Liver (tissue), 9 donors: ENCODE data around the gene PDZRN4. TPM values are rescaled to one million over a fixed set of nuclear protein-coding genes. Genes with fewer than 3 reads are reported as not detected.

Experiments used
- DNase-seq: peaks from one replicate; pipeline ENCODE4 v3.0.0-alpha.2; 2017; ENCODE audit warnings: low spot score
- H3K27ac ChIP-seq, 2 donors: one replicate each; pipeline ENCODE4 v1.7.0; 2013; ENCODE audit warnings: inconsistent platforms in 2 of 2, low read length in 2 of 2, control low read depth in 1 of 2, low read depth in 1 of 2, mild to moderate bottlenecking in 1 of 2
- H3K27me3 ChIP-seq, 4 donors: one replicate each; pipeline versions ENCODE4 v1.6.1 to v1.7.0; 2013; ENCODE audit warnings: low read length in 3 of 4, inconsistent platforms in 1 of 4, mild to moderate bottlenecking in 1 of 4, moderate library complexity in 1 of 4; ENCODE audit not compliant: control insufficient read depth in 4 of 4, insufficient read depth in 4 of 4
- H3K36me3 ChIP-seq, 4 donors: one replicate each; pipeline versions ENCODE4 v1.6.1 to v1.7.0; 2013; ENCODE audit warnings: low read length in 3 of 4, mild to moderate bottlenecking in 3 of 4, low read depth in 1 of 4, moderate library complexity in 1 of 4; ENCODE audit not compliant: control insufficient read depth in 4 of 4, insufficient read depth in 3 of 4
- H3K4me1 ChIP-seq, 4 donors: one replicate each; pipeline versions ENCODE4 v1.6.1 to v1.7.0; 2013; ENCODE audit warnings: low read length in 3 of 4, mild to moderate bottlenecking in 3 of 4, moderate library complexity in 1 of 4; ENCODE audit not compliant: control insufficient read depth in 4 of 4, insufficient read depth in 4 of 4
- H3K4me3 ChIP-seq, 3 donors: one replicate each; pipeline versions ENCODE4 v1.6.1 to v1.7.0; 2013; ENCODE audit warnings: low read length in 3 of 3, control low read depth in 1 of 3, low read depth in 1 of 3, mild to moderate bottlenecking in 1 of 3
- H3K9ac ChIP-seq, 2 donors: one replicate each; pipeline ENCODE4 v1.7.0; 2013; ENCODE audit warnings: low read length in 2 of 2, mild to moderate bottlenecking in 2 of 2, moderate library complexity in 2 of 2, control low read depth in 1 of 2, low read depth in 1 of 2
- H3K9me3 ChIP-seq, 4 donors: one replicate each; pipeline versions ENCODE4 v1.6.1 to v1.7.0; 2013; ENCODE audit warnings: low read length in 3 of 4; ENCODE audit not compliant: control insufficient read depth in 4 of 4
- CTCF ChIP-seq: fragments of 150-350 bp; IDR thresholded peaks from 2 replicates; pipeline ENCODE4 v1.5.1; 2017; ENCODE audit warnings: improper control_type of control experiment, low read depth, low read length; ENCODE audit not compliant: missing input control
- EGR1 ChIP-seq, 2 donors: IDR thresholded peaks; 2 replicates each; pipeline ENCODE4 v1.6.1; 2016 to 2018; ENCODE audit warnings: antibody characterized with exemption in 2 of 2, low read depth in 2 of 2
- FOXA1 ChIP-seq: IDR thresholded peaks from 2 replicates; pipeline ENCODE4 v1.6.1; 2016; ENCODE audit warnings: antibody characterized with exemption
- FOXA2 ChIP-seq: IDR thresholded peaks from 2 replicates; pipeline ENCODE4 v1.6.1; 2016; ENCODE audit warnings: antibody characterized with exemption
- GABPA ChIP-seq, 2 donors: IDR thresholded peaks in 1 of 2; conservative IDR thresholded peaks in 1 of 2; 2 replicates each; pipeline ENCODE4 v1.6.1; 2016; ENCODE audit warnings: antibody characterized with exemption in 2 of 2, mild to moderate bottlenecking in 1 of 2, moderate library complexity in 1 of 2
- HNF4A ChIP-seq, 2 donors: conservative IDR thresholded peaks; 2 replicates each; pipeline ENCODE4 v1.6.1; 2016; ENCODE audit warnings: antibody characterized with exemption in 2 of 2, mild to moderate bottlenecking in 2 of 2
- HNF4G ChIP-seq: IDR thresholded peaks from 2 replicates; pipeline ENCODE4 v1.6.1; 2016; ENCODE audit warnings: antibody characterized with exemption
- JUND ChIP-seq, 2 donors: IDR thresholded peaks; 2 replicates each; pipeline ENCODE4 v1.6.1; 2016; ENCODE audit warnings: antibody characterized with exemption in 2 of 2
- MAX ChIP-seq: IDR thresholded peaks from 2 replicates; pipeline ENCODE4 v1.6.1; 2016; ENCODE audit warnings: antibody characterized with exemption
- NR2F2 ChIP-seq: IDR thresholded peaks from 2 replicates; pipeline ENCODE4 v1.6.1; 2016; ENCODE audit warnings: antibody characterized with exemption
- RAD21 ChIP-seq, 2 donors: IDR thresholded peaks; 2 replicates each; pipeline ENCODE4 v1.6.1; 2016; ENCODE audit warnings: antibody characterized with exemption in 2 of 2, mild to moderate bottlenecking in 2 of 2
- RXRA ChIP-seq, 2 donors: IDR thresholded peaks; 2 replicates each; pipeline ENCODE4 v1.6.1; 2017 to 2018; ENCODE audit warnings: antibody characterized with exemption in 2 of 2, mild to moderate bottlenecking in 1 of 2
- SP1 ChIP-seq: IDR thresholded peaks from 2 replicates; pipeline ENCODE4 v1.6.1; 2018; ENCODE audit warnings: antibody characterized with exemption, mild to moderate bottlenecking
- TAF1 ChIP-seq: conservative IDR thresholded peaks from 2 replicates; pipeline ENCODE4 v1.6.1; 2016; ENCODE audit warnings: antibody characterized with exemption, mild to moderate bottlenecking
- YY1 ChIP-seq: IDR thresholded peaks from 2 replicates; pipeline ENCODE4 v1.6.1; 2016; ENCODE audit warnings: antibody characterized with exemption, mild to moderate bottlenecking
- WGBS: extraction: QIAGEN DNeasy Blood & Tissue Kit; methylation state at CpG from one replicate; pipeline ENCODE4 v1.1.7; 2013; 5-methylcytosine and 5-hydroxymethylcytosine counted together
- polyA plus RNA-seq, 2 donors: library from polyadenylated mRNA; stranded (reverse) in 1 of 2; unstranded in 1 of 2; fragments of 200-250 nt in 1 of 2; fragments of >200 nt in 1 of 2; fragmentation: Nextera tagmentation in 1 of 2; extraction: Ambion mirVana in 1 of 2; gene quantifications; one replicate each; pipeline versions ENCODE4 v1.2.1 to v1.2.3, GENCODE V29; 2013 to 2015
- total RNA-seq, 2 donors: library from RNA; depleted of rRNA; stranded (reverse); fragments of >200 nt; gene quantifications; one replicate each; pipeline ENCODE4 v1.2.3, GENCODE V29; 2014
- TF ChIP-seq, protein P1 (sequence below): IDR thresholded peaks from 2 replicates; pipeline ENCODE4 v1.6.1; 2016; ENCODE audit warnings: antibody characterized with exemption
- TF ChIP-seq, protein P2 (sequence below): IDR thresholded peaks from 2 replicates; pipeline ENCODE4 v1.6.1; 2016; ENCODE audit warnings: antibody characterized with exemption
- TF ChIP-seq, protein P3 (sequence below): IDR thresholded peaks from 2 replicates; pipeline ENCODE4 v1.6.1; 2016; ENCODE audit warnings: antibody characterized with exemption, mild to moderate bottlenecking
- donor health status: healthy.
- donor health status: healthy.
- donor health status: healthy.
- donor health status: healthy.
- donor health status: healthy.

Gene PDZRN4
- total and polyA plus RNA-seq, 4 donors: 0.11 to 1.1 (median 0.24) TPM

DNA sequence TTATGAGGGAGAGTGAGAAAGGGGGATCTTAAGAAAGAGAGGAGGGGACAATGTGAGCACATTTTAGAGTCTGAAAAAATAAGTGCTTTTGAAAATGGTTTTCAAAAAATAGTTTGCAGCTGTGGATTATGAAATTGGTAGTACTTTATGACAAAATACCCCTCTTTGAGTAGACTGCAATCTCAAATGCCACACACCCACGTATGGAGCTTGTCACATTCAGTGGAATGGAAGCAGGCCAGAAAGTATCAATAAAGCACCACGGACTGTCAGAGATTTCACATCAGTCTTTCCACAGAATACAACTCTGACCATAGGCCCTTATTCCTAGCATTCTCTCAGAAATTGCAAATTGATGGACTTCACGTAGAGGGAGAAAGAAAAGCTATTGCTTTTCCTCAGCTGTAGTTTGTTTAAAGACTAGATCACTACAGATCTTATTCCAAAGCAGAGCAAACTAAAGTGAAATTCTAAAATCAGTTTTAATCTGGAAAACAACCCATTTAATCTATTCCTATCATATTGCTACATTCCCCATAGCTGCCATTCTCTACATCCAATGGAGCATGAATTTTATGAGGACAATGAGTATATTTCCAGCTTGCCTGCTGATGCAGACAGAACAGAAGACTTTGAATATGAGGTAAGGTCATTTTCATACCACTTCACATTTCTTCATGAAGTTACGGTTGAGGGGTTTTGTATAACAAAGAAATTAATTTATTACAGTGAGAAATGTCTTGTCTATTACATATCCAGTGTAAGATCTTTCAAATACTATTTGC, 321.3 kb downstream of the PDZRN4 start:
- H3K27ac ChIP-seq: no peak overlapping the region
- TF ChIP-seq RAD21 (IDR thresholded peaks at IDR 0.05) (no peak), EGR1 (IDR thresholded peaks at IDR 0.05; ENCODE audit: low read depth in 2 of 2) (no peak), NR2F2 (no peak)
- no peak for DNase-seq
- no peak overlapping the region for H3K4me3 ChIP-seq
- no peak overlapping the region for H3K9ac ChIP-seq
- H3K9me3 ChIP-seq: no peaks in the 10 kb centered on the region
- no peaks in the 10 kb centered on the region for H3K36me3 ChIP-seq
- no peaks in the 10 kb centered on the region for H3K4me1 ChIP-seq
- WGBS: 71% methylated on average over 4 of the region's 4 CpGs
- peaks cover 0 to 3% (median 1%) of the 10 kb centered on the region in 4 donors for H3K27me3 ChIP-seq

GRCh38 chr12:41510470-41510869, 322.4 kb downstream of the PDZRN4 start:
- Histone ChIP-seq H3K4me3 (no peak overlapping the region), H3K4me1 (no peaks in the 10 kb centered on the region), H3K9me3 (no peaks in the 10 kb centered on the region), H3K27ac (no peak overlapping the region), H3K36me3 (no peaks in the 10 kb centered on the region), H3K27me3 (peaks cover 0 to 3% (median 1%) of the 10 kb centered on the region in 4 donors), H3K9ac (no peak overlapping the region)
- no peak for DNase-seq
- TF ChIP-seq HNF4G: no peak
- 40% methylated on average over 2 of the region's 2 CpGs for WGBS

DNA sequence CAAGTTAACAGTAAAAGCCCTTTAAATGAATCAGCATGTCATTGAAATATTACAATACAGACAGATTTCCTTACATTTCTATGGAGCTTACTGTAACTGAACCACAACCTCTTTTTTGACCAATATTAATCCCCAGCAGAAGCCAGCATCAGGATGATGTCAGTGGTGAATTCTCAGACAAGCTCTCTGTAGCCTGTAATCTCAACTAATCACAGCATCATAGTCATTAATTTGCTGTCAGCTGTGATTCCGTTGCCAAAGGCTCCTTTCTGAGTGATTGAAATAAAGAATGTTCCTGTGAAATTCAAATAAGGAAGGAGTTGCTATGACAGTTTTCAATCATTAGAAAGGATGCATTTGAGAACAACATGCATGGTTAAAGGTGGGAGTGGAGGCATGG, 323.1 kb downstream of the PDZRN4 start:
- H3K36me3 ChIP-seq: no peaks in the 10 kb centered on the region
- WGBS: 71% methylated on average over 1 of the region's 1 CpG
- no peak overlapping the region for H3K4me3 ChIP-seq
- TF ChIP-seq GABPA (IDR thresholded peaks at IDR 0.05 in 1 of 2, conservative IDR thresholded peaks at IDR 0.05 in 1 of 2) (no peak), NR2F2 (no peak), HNF4G (no peak), JUND (IDR thresholded peaks at IDR 0.05) (no peak), FOXA1 (no peak), MAX (no peak), SP1 (no peak), HNF4A (conservative IDR thresholded peaks at IDR 0.05) (no peak), YY1 (no peak), RXRA (IDR thresholded peaks at IDR 0.05) (no peak), TAF1 (no peak), EGR1 (IDR thresholded peaks at IDR 0.05; ENCODE audit: low read depth in 2 of 2) (no peak), RAD21 (IDR thresholded peaks at IDR 0.05) (no peak), FOXA2 (no peak), CTCF (no peak)
- TF ChIP-seq, protein P1, sequence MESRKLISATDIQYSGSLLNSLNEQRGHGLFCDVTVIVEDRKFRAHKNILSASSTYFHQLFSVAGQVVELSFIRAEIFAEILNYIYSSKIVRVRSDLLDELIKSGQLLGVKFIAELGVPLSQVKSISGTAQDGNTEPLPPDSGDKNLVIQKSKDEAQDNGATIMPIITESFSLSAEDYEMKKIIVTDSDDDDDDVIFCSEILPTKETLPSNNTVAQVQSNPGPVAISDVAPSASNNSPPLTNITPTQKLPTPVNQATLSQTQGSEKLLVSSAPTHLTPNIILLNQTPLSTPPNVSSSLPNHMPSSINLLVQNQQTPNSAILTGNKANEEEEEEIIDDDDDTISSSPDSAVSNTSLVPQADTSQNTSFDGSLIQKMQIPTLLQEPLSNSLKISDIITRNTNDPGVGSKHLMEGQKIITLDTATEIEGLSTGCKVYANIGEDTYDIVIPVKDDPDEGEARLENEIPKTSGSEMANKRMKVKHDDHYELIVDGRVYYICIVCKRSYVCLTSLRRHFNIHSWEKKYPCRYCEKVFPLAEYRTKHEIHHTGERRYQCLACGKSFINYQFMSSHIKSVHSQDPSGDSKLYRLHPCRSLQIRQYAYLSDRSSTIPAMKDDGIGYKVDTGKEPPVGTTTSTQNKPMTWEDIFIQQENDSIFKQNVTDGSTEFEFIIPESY: no peak
- TF ChIP-seq, protein P2, sequence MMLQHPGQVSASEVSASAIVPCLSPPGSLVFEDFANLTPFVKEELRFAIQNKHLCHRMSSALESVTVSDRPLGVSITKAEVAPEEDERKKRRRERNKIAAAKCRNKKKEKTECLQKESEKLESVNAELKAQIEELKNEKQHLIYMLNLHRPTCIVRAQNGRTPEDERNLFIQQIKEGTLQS: no peak
- TF ChIP-seq, protein P3, sequence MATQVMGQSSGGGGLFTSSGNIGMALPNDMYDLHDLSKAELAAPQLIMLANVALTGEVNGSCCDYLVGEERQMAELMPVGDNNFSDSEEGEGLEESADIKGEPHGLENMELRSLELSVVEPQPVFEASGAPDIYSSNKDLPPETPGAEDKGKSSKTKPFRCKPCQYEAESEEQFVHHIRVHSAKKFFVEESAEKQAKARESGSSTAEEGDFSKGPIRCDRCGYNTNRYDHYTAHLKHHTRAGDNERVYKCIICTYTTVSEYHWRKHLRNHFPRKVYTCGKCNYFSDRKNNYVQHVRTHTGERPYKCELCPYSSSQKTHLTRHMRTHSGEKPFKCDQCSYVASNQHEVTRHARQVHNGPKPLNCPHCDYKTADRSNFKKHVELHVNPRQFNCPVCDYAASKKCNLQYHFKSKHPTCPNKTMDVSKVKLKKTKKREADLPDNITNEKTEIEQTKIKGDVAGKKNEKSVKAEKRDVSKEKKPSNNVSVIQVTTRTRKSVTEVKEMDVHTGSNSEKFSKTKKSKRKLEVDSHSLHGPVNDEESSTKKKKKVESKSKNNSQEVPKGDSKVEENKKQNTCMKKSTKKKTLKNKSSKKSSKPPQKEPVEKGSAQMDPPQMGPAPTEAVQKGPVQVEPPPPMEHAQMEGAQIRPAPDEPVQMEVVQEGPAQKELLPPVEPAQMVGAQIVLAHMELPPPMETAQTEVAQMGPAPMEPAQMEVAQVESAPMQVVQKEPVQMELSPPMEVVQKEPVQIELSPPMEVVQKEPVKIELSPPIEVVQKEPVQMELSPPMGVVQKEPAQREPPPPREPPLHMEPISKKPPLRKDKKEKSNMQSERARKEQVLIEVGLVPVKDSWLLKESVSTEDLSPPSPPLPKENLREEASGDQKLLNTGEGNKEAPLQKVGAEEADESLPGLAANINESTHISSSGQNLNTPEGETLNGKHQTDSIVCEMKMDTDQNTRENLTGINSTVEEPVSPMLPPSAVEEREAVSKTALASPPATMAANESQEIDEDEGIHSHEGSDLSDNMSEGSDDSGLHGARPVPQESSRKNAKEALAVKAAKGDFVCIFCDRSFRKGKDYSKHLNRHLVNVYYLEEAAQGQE: no peak
- no peaks in the 10 kb centered on the region for H3K4me1 ChIP-seq
- H3K27me3 ChIP-seq: peaks cover 0 to 3% (median 1%) of the 10 kb centered on the region in 4 donors
- no peak overlapping the region for H3K27ac ChIP-seq
- H3K9me3 ChIP-seq: no peaks in the 10 kb centered on the region
- DNase-seq: no peak
- no peak overlapping the region for H3K9ac ChIP-seq
